Measurements from ENCODE around the gene AGL. TPM values are rescaled to one million over a fixed set of nuclear protein-coding genes. Genes with fewer than 3 reads are reported as not detected.

The AGL gene
- total and polyA plus RNA-seq, 2 of the 13 experiments (the other 11 are each of a cell fraction or from before 2014, with no cell fraction given), result 4.3 to 13.1 TPM

- Histone ChIP-seq H3K27me3 (ENCODE audit: control insufficient read depth in 1 of 2, insufficient read depth in 2 of 2, low read length in 2 of 2) (no peaks in the 10 kb centered on the region; a peak in 1 of 5 replicates), H3K4me1 (ENCODE audit: insufficient read depth, low read length) (no peaks in the 10 kb centered on the region), H4K20me1 (ENCODE audit: insufficient read depth, low read length) (no peaks in the 10 kb centered on the region), H3K4me3 (replicated peaks in 1 of 3; ENCODE audit: insufficient read depth in 1 of 3, low read depth in 2 of 3, low read length in 3 of 3) (no peak overlapping the region), H3K79me2 (ENCODE audit: insufficient read depth, low read length) (no peaks in the 10 kb centered on the region), H3K4me2 (ENCODE audit: low read depth, low read length) (no peak overlapping the region), H3K27ac (ENCODE audit: extremely low read length, insufficient read depth, low read length) (no peak overlapping the region), H2AFZ (ENCODE audit: low read length) (no peak overlapping the region), H3K9me3 (ENCODE audit: low read length) (peaks cover 5% of the 10 kb centered on the region), H3K36me3 (replicated peaks in 1 of 2; ENCODE audit: control insufficient read depth in 1 of 2, insufficient read depth in 2 of 2, low read length in 2 of 2) (no peaks in the 10 kb centered on the region), H3K9ac (ENCODE audit: insufficient read depth, low read depth, low read length) (no peak overlapping the region)
- 66% methylated on average over 2 of the region's 2 CpGs for WGBS (ENCODE audit: low lambda C conversion rate)
- no TSS peak for BruUV-seq (replicated peaks)
- CTCF ChIA-PET (ENCODE audit: low intra/inter-chr PET ratio, low total read pairs), result no interaction called here
- in situ Hi-C loops (cut with HindIII; ENCODE audit: extremely low pct_ligation_motif_present, low pct_unique_long_range_greater_than_20kb), result no loop called here
- DNase-seq (ENCODE audit: low spot score), result no peak
- intact Hi-C loops (cut with micrococcal nuclease; ENCODE audit: unreplicated experiment), result no loop called here
- TF ChIP-seq ONECUT2 (CRISPR knock-in tag; IDR thresholded peaks at IDR 0.05) (no peak), CHD4 (IDR thresholded peaks at IDR 0.05; ENCODE audit: borderline replicate concordance, low read length) (no peak), MED1 (CRISPR knock-in tag; IDR thresholded peaks at IDR 0.05) (no peak), KDM4B (CRISPR knock-in tag; IDR thresholded peaks at IDR 0.05) (no peak), ZNF564 (CRISPR knock-in tag; IDR thresholded peaks at IDR 0.05) (no peak), ZNF101 (CRISPR knock-in tag; IDR thresholded peaks at IDR 0.05; ENCODE audit: borderline replicate concordance, low read depth) (no peak), YY1 (IDR thresholded peaks at IDR 0.05; ENCODE audit: insufficient read depth, insufficient replicate concordance, low read depth, low read length) (no peak), ZNF570 (CRISPR knock-in tag; IDR thresholded peaks at IDR 0.05; ENCODE audit: borderline replicate concordance) (no peak), RFXAP (CRISPR knock-in tag; IDR thresholded peaks at IDR 0.05; ENCODE audit: borderline replicate concordance) (no peak), SRY (CRISPR knock-in tag; IDR thresholded peaks at IDR 0.05) (no peak), ZNF350 (CRISPR knock-in tag; IDR thresholded peaks at IDR 0.05; ENCODE audit: borderline replicate concordance, low read depth) (no peak), CREB3 (CRISPR knock-in tag; IDR thresholded peaks at IDR 0.05) (no peak), ZNF782 (CRISPR knock-in tag; IDR thresholded peaks at IDR 0.05; ENCODE audit: borderline replicate concordance) (no peak)
- FAIRE-seq, result no peak
- ATAC-seq, result no peak
- POLR2A ChIA-PET, result no interaction called here
Measured at GRCh38 chr1:99827970-99828369, 22.2 kb upstream of the AGL start.

Data from HepG2 (cell line).